ENCODE results near the gene ZDHHC14. TPM values are rescaled to one million over a fixed set of nuclear protein-coding genes. Genes with fewer than 3 reads are reported as not detected.
A peak's percentile ranks its signal among the peaks of the same experiment; 100 is the strongest.
"Not testable (repeated sequence)": the region's sequence is repeated elsewhere in the genome, so short reads cannot be mapped to it uniquely, and the experiment has no call there.

Gene ZDHHC14
- total RNA-seq, 4 donors from 2014 or later = 7.1 to 11.4 (median 9.8) TPM

- DNase-seq (ENCODE audit: extremely low spot score) = peak; percentile 86
- WGBS = 98% methylated on average over 6 of the region's 6 CpGs
- H3K27ac ChIP-seq (replicated peaks in 1 of 4) = no peak overlapping the region
- no peaks in the 10 kb centered on the region for H3K36me3 ChIP-seq
- TF ChIP-seq, protein P1, sequence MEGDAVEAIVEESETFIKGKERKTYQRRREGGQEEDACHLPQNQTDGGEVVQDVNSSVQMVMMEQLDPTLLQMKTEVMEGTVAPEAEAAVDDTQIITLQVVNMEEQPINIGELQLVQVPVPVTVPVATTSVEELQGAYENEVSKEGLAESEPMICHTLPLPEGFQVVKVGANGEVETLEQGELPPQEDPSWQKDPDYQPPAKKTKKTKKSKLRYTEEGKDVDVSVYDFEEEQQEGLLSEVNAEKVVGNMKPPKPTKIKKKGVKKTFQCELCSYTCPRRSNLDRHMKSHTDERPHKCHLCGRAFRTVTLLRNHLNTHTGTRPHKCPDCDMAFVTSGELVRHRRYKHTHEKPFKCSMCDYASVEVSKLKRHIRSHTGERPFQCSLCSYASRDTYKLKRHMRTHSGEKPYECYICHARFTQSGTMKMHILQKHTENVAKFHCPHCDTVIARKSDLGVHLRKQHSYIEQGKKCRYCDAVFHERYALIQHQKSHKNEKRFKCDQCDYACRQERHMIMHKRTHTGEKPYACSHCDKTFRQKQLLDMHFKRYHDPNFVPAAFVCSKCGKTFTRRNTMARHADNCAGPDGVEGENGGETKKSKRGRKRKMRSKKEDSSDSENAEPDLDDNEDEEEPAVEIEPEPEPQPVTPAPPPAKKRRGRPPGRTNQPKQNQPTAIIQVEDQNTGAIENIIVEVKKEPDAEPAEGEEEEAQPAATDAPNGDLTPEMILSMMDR (IDR thresholded peaks at IDR 0.05) = no peak
- no peak for TF ChIP-seq POLR2AphosphoS5 (IDR thresholded peaks at IDR 0.05)
- TF ChIP-seq EP300 (IDR thresholded peaks at IDR 0.05) = no peak
- TF ChIP-seq POLR2A (IDR thresholded peaks at IDR 0.05; ENCODE audit: low read depth) = no peak
- no peaks in the 10 kb centered on the region for H3K9me3 ChIP-seq
- intact Hi-C loops (cut with DNase I) = no loop called here
- no peaks in the 10 kb centered on the region for H3K4me1 ChIP-seq
- no peak overlapping the region for H3K4me3 ChIP-seq
- no peaks in the 10 kb centered on the region for H3K27me3 ChIP-seq
These were observed 204.5 kb downstream of the ZDHHC14 start for GRCh38 chr6:157585274-157586087.

GRCh38 chr6:157586088-157586414 is 205.1 kb downstream of the ZDHHC14 start:
- Histone ChIP-seq H3K4me1 (no peaks in the 10 kb centered on the region), H3K27ac (replicated peaks in 1 of 4) (no peak overlapping the region), H3K36me3 (no peaks in the 10 kb centered on the region), H3K27me3 (no peaks in the 10 kb centered on the region), H3K9me3 (no peaks in the 10 kb centered on the region), H3K4me3 (no peak overlapping the region)
- no peak for TF ChIP-seq EP300 (IDR thresholded peaks at IDR 0.05)
- TF ChIP-seq, protein P1 (IDR thresholded peaks at IDR 0.05) = no peak
- TF ChIP-seq POLR2A (IDR thresholded peaks at IDR 0.05; ENCODE audit: low read depth) = no peak
- no peak for TF ChIP-seq POLR2AphosphoS5 (IDR thresholded peaks at IDR 0.05)
- DNase-seq (ENCODE audit: extremely low spot score) = no peak
- intact Hi-C loops (cut with DNase I) = no loop called here
- 95% methylated on average over 5 of the region's 5 CpGs for WGBS

DNA sequence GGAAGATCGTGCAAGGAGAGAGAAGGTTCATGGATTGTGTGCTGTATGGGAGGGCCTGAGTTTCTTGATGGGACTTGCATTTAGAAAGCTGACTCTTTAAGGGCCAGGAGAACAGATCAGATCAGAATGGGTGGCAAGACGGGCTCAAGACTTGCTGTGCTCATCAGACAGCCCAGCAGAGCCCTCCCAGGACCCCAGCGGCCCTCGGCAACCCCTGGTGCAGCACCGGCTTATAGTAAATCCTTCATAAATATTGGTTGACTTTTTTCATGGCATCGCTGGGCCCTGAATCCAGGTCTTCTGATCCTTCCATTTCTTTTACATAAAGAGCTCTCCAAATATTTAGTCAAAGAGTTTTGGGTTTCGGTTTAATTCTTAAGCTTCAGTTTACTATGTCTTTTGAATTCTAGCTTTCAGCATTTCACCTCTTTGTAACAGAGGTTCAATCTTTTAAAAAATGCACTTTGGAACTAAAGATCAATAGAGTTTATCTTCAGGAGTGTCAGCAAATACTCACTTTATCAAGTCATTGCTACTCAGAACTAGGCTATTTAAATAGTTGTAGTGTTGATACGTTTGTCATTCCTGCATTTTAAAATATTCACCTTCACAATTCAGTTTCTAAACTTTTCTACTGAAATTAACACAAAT is 205.6 kb downstream of the ZDHHC14 start:
- Histone ChIP-seq H3K36me3 (no peaks in the 10 kb centered on the region), H3K4me3 (no peak overlapping the region), H3K4me1 (no peaks in the 10 kb centered on the region), H3K27ac (replicated peaks in 1 of 4) (no peak overlapping the region), H3K9me3 (no peaks in the 10 kb centered on the region), H3K27me3 (no peaks in the 10 kb centered on the region)
- DNase-seq (ENCODE audit: extremely low spot score) = peak; percentile 81
- TF ChIP-seq, protein P1 (IDR thresholded peaks at IDR 0.05) = no peak
- TF ChIP-seq POLR2AphosphoS5 (IDR thresholded peaks at IDR 0.05) (no peak), EP300 (IDR thresholded peaks at IDR 0.05) (no peak), POLR2A (IDR thresholded peaks at IDR 0.05; ENCODE audit: low read depth) (no peak)
- intact Hi-C loops (cut with DNase I) = no loop called here
- WGBS = 91% methylated on average over 8 of the region's 8 CpGs

DNA sequence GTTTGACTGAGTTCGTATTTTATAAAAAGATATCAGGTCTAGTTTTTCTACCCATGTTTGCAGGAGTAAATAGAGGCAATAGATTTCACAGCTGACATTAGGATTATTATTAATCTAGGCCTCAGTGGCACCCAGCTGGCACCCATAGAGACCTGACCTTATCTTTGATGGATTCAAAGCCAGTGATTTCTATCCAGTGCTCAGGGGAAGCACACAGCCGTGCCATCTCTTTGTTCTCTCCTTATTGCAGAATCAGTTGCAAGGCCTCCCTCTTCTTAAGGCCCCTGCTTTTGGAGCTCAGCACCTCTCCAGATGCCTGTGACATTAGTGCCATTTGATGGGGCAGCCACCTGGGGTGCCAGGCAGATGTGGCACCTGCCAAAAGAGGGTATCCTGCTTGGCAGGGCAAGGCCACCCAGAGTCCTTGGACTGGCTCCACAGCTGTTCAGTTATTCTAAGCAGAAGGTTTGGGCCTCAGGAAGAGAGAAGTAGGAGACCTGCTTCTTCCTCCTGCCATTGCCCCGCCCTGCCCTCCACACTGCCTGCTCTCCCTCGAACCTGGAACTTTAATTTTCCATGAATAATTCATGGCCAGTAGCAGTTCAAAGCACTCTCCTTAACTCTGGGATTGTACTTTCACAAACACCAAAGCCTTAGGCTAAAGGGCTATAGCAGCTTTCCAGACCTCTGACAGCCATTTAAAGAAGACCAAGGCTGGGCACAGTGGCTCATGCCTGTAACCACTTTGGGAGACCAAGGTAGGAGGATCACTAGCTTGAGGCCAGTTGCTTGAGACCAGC is 206.3 kb downstream of the ZDHHC14 start:
- Histone ChIP-seq H3K36me3 (no peaks in the 10 kb centered on the region), H3K4me3 (no peak overlapping the region), H3K27me3 (no peaks in the 10 kb centered on the region), H3K9me3 (no peaks in the 10 kb centered on the region), H3K4me1 (no peaks in the 10 kb centered on the region), H3K27ac (replicated peaks in 1 of 4) (no peak overlapping the region)
- WGBS = 81% methylated on average over 4 of the region's 4 CpGs
- TF ChIP-seq, protein P1 (IDR thresholded peaks at IDR 0.05) = no peak
- TF ChIP-seq EP300 (IDR thresholded peaks at IDR 0.05) (no peak), POLR2A (IDR thresholded peaks at IDR 0.05; ENCODE audit: low read depth) (no peak), POLR2AphosphoS5 (IDR thresholded peaks at IDR 0.05) (no peak)
- intact Hi-C loops (cut with DNase I) = no loop called here
- DNase-seq (ENCODE audit: extremely low spot score) = peak; percentile 68

- H3K27ac ChIP-seq (replicated peaks in 1 of 4); H3K4me3 ChIP-seq; H3K9me3 ChIP-seq; H3K27me3 ChIP-seq; intact Hi-C loops (cut with DNase I); H3K36me3 ChIP-seq; H3K4me1 ChIP-seq: not testable (repeated sequence)
- peak; percentile 14 for DNase-seq (ENCODE audit: extremely low spot score)
- WGBS = 100% methylated on average over 1 of the region's 4 CpGs
These were observed 209.7 kb downstream of the ZDHHC14 start for GRCh38 chr6:157590654-157591053.
